KBM-7 (cell line): Measurements from ENCODE around the gene TNFRSF1B.
A peak's percentile ranks its signal among the peaks of the same experiment; 100 is the strongest.

Experiments used
- DNase-seq: peaks from one replicate; pipeline ENCODE4 v3.0.0-alpha.2; 2015
- in situ Hi-C: fragments of 300-500 bp; cut with MboI; formaldehyde crosslinking; loops from 2 replicates; pipeline ENCODE4 v1.14.3; 2020; ENCODE audit warnings: low sequenced_read_pairs, low pct_unique_long_range_greater_than_20kb, mixed read lengths

TNFRSF1B gene

DNA sequence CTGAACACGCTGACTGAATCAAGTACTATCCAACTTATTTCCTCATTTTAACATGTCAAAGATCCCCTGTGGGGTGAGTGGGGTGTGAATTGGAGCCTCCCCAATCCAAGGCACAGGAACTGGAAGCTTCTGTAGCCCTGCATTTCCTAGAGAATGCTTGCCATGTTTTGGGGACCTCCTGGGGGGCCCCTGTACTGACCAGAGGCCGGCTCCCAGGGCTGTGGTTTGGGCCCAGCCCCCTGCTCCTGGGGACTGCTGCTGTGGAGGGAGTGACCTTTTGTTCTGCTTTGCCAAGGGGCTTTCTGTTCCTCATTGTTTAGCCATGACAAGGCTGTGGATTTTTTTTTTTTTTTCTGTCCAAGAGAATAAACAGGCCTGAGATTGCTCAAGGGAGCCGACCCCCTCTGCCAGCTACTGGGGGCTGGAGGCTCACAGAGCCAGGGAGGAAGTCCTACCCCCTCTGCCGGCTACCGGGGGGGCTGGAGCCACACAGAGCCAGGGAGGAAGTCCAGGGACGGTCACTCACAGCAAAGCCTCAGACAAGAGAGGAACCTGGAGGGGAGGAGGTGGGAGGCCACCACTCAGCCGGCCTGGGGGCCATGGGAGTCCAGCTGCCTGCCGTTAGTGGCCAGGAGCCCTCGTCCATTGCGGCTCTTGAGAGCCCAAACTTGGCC lies 17.4 kb downstream of the TNFRSF1B start:
- peak; percentile 89 for DNase-seq
- in situ Hi-C loops = no loop called here

DNA sequence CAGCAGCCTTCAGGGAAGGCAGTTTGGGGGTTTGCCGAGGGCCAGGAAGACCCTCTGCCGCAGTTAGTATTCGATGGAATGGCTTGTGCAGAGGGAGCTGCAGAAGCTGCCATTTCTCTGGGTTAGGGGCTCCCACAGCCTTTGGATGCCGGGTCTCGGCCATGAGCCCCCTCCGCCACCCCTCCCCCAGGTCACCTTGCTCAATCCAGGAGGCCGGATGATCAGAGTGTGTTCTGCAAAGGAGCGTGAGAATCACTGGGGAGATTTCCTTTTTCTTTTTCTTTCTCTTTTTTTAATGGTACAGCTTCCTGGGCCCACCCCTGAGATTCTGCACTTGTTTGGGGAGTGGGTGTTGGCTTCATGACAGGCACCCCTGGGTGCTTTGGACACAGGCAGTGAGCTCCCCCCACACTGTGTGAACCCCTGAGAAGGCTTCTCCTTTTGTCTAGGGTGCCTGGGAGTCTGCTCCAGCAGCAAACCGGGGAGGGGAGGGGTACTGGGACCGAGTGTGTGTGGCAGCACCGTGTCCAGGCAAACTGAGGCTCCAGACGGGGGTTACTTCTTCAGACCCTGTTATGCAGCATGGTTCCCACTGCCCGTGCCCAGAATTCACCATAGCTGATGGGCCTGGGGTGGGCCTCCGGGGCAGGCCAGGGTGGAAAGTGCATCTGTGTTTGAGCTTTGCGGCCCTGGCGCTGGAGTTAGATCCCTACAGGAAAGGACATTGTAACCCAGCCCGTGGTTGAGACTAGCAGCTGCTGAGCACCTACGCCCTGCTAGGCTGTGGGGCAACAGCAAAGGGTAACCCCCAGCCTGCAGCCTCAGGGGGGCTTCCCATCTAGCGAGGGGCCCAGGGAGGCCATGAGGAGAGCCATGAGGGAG lies 18.5 kb downstream of the TNFRSF1B start:
- in situ Hi-C loops = no loop called here
- no peak for DNase-seq

DNA sequence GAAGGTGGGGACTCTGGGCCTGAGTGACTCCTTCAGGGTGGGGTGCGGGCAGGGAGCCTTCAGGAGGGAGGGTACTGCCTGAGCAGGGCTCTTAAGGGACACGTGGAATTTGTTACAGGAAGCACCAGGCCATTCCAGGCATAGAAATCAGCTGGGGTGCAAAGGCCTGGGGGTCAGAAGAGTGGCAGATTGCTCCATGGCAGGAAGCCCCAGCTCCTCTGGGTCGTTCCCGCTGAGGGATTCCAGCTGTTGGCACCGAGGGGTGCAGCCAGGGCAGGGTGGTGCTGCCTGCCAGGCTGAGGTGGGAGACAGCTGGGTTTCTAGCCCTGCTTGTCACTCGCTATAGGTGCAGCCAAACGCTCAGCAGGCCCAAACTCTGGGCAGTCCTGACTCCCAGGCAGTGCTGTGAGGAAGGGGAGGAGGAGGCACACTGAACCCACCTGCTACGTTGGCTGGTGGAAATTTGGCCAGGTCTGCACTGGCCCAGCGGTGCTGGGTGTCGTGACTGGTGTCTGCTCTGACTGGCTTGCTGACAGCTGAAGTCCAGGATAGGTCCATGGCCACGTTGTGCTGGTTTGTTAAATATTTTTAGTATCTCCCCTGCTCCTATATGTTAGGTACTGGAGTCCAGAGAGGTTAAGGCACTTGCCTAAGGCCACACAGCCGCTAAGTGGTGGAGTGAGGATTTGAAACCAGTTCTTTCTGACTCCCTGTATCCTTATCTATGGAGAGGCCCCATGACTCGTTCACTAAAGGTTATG lies 19.3 kb downstream of the TNFRSF1B start:
- in situ Hi-C loops = no loop called here
- DNase-seq = no peak

DNA sequence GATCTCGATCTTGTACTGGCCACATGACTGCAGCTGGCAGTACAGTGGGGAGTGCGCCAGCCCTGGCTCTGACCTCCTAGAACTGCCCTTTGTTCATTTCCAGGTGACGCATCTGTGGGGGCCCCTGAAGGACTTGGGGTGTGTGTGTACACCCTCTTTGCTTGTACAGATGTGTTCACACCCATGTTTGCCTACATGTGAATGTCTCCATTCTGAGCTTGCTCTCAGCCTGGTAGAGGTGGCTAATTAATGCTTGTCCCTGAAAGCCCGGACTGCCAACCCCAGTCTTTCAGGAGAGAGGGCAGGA lies 19.8 kb downstream of the TNFRSF1B start:
- in situ Hi-C loops = no loop called here
- DNase-seq = no peak

DNA sequence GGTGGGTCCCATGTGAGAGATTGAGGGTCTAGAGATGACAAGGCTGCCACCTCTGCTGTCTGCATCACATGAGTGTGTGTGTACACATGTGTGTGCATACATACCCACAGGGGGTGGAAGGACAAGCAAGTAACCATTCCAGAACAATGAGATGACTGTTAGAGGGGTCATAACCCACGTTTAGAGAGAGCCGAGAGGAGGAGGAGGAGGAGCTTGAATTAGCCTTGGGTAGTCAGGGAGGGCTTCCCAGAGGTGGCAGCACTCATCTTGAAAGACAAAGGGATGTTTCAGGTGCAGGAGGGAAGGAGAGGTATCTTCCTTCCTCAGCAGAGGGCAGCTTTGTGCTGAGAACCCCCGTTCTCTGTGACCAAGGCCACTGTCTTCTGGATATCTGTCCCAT lies 21.3 kb downstream of the TNFRSF1B start:
- DNase-seq = no peak
- in situ Hi-C loops = no loop called here

DNA sequence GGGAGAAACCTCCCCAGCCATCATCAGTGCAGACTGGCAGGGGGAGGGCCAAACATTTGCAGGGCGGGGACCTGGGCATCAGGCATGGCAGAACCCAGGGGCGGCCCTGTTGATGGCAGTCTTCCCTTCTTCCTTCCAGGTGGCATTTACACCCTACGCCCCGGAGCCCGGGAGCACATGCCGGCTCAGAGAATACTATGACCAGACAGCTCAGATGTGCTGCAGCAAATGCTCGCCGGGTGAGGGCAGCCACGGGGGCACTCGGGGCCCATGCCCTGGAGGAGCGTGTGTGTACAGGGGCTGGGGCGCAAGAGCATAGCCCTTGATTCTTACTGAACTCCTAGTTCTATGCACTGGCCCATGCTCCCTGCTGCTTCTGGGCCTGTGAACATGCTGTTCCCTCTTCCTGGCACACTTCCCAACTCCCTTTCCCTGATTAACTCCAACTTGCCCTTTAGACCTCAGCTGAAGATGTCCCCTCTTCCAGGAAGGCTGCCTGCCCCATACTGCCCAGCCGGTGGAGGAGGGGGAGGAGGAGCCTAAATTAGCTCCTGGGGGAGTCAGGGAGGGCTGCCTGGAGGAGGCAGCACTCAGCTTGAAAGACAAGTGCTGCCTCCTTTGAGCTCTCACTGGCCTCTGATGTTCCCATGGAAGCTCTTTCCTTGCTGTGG lies 22.0 kb downstream of the TNFRSF1B start:
- no peak for DNase-seq
- in situ Hi-C loops = no loop called here

DNA sequence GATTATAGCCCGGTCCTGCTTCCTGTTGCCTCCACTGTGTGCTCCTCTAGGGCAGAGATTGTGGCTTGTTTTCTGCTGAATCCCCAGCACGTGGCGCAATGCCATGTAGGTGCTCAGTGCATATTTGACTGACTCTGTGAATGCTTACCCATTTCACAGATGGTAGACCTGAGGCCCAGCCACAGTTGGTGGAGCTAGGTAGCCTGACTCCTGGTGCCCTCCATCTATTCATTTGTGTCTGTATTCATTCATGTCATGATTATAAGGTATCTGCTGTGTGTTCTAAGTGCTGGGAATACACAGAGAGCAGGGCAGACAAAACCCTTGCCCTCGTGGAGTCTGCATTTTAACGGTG lies 22.5 kb downstream of the TNFRSF1B start:
- in situ Hi-C loops = no loop called here
- no peak for DNase-seq

DNA sequence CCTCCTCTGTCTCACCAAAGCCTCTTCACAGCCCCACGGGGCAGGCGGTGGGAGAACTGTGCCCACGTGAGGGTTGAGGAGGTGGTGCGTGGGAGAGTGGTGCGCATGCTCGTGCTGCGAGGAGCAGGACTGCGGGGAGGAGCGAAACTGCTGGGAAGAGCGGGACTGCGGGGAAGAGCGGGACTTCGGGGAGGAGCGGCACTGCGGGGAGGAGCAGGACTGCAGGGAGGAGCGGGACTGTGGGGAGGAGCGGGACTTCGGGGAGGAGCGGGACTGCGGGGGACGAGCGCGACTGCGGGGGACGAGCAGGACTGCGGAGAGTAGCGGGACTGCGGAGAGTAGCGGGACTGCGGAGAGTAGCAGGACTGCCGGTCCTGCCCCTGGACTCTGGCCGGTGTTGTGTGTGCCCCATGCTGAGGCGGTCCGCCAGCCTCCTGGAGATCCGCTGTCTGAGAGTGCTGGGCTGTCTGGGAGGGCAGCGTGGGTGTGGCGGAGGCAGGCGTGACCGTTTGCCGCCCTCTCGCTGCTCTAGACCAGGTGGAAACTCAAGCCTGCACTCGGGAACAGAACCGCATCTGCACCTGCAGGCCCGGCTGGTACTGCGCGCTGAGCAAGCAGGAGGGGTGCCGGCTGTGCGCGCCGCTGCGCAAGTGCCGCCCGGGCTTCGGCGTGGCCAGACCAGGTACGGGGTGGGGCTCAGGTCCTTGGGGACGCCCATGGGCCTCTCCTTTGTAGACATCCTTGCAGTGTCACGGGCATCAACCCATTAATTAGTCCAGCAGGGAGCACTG lies 24.6 kb downstream of the TNFRSF1B start:
- in situ Hi-C loops = no loop called here
- no peak for DNase-seq

DNA sequence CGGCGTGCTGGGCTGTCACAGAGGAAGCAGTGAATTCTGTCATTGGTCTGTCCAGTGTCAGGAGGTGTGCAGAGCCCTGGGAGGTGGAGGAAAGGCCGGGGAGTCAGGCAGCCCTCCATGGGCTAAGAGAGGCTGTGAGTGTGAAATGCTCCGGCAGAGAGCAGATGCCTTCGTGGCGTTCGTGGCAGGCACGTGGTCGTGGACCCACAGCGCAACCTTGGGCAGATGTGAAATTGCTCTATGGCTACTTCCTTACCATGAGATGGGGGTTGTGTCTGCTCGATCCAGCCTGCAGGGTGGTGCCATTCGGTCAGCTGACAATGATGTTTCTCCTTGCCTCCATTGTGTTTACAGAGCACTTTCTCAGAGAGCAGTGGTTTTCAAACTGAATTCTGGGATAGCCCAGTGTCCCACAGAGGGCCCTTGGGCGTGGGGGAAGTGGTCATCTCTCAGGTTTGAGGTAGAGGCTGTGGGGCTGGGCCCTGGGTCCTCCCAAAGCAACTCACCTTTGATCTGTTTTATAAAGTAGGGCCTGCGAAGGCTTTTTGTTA lies 27.9 kb downstream of the TNFRSF1B start:
- no peak for DNase-seq
- in situ Hi-C loops = no loop called here

DNA sequence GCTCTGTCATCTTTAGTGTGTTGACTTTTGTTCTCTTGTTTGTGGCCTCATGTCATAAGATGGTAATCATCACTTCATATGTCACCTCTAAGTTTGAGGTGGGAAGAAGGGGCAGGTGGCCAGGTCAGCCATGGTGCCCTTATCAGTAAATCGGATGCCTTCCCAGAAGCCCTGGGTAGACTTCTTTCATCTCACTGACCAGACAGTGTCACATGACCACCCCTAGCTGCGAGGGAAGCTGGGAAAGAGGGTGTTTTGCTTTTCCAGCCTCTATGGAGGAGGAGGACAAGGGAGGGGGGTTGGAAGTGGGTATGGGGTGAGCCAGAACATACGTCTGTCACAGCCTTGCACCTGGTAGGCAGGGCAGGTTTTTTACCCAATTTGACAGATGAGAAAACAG lies 28.6 kb downstream of the TNFRSF1B start:
- DNase-seq = no peak

DNA sequence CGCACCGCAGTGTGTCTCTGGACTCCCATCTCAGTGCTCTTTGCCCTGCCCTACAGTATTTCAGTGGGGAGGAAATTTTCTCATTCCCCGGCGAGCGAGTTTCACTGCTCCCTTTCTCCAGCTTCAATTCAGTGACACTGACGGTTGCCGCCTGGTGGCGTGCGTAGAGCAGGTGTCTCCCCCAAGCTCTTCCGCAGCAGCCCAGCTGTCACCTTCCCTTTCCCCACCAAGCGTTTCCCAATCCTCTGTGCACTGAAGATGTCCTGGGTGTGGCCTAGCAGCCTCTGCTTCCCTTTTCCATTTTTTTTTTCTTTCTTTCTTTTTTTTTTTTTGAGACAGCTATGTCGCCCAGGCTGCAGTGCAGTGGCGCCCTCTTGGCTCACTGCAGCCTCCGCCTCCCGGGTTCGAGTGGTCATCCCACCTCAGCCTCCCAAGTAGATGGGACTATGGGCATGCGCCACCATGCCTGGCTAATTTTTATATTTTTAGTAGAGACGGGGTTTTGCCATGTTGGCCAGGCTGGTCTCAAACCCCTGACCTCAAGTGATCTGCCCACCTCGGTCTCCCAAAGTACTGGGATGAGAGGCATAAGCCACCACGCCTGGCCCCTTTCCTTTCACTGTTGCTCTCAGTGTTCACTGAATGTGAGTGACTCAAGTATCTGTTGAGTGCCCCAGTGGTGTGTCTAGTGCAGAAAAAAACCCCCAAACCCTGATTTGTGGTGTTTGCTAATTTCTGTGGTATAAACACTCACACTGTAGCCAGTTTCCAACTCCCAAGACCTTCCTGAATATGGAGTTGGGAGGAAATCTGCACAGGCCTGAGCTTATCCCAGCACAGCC lies 30.1 kb downstream of the TNFRSF1B start:
- in situ Hi-C loops = no loop called here
- peak; percentile 94 for DNase-seq

More for the DNA sequence above, 28.6 kb downstream of the TNFRSF1B start:
- in situ Hi-C loops = no loop called here

DNA sequence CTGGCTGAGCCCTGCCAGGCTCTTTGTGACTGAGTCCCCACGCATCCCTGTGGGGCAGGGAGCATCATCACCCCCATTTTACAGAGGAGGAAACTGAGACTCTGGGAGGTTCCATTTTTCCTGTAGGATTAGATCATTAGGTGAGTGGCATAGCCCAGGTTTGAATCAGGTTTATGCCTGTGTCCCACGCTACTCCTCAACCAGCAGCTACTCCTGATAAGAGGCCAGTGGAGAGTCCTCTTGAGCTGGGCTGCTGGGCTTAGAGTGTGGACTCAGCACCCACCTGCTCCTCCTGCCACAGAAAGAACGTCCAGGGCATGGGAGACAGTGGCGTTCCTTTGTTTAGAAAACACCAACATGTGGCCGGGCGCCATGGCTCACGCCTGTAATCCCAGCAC lies 30.7 kb downstream of the TNFRSF1B start:
- in situ Hi-C loops = no loop called here
- DNase-seq = no peak

DNA sequence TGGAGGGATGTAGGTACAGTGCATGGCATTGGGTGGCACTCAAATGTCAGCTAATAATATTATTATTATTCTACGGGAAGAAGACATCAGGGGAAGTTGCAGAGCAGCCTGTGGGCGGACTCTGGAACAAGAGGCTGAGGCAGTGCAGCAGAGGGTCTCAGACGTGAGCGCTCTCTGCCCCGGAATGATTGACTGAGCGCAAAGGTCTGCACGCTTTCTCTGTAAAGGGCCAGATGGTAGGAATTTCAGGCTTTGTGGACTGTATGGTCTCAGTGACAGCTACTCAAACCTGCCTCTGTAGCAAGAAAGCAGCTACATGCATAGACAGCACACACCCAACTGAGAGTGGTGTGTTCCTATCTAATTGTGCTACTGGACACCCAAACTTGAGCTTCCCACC lies 33.4 kb downstream of the TNFRSF1B start:
- DNase-seq = no peak
- in situ Hi-C loops = no loop called here

DNA sequence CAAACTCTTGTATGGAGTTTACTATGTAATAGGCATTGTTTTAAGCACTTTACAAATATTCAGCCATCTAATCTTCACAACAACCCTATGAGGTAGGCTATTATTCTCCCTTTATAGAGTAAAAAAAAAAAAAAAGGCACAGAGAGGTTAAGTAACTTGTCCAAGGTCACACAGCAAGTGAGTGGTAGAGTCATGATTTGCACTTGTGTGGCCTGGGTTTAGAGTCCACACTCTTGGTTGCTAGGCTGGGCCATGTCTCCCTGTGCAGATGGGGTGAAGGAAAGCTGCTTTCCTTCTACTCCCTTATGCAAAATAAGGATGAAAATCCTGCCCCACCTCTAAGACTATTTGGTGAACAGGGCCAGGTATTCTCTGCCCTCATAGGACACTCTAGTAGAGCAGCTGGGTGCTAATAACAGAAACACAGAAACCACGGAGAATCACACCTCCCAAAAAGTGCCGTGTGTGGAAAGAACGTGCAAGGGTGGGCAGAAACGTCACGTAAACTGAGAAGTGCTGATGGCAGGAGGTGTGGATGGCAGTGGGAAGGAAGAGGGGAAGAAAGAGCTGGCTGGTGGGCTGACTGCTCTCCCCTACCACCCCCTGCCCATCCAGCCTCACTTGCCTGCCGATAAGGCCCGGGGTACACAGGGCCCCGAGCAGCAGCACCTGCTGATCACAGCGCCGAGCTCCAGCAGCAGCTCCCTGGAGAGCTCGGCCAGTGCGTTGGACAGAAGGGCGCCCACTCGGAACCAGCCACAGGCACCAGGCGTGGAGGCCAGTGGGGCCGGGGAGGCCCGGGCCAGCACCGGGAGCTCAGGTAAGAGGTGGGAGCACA lies 34.8 kb downstream of the TNFRSF1B start:
- DNase-seq = no peak
- in situ Hi-C loops = no loop called here

DNA sequence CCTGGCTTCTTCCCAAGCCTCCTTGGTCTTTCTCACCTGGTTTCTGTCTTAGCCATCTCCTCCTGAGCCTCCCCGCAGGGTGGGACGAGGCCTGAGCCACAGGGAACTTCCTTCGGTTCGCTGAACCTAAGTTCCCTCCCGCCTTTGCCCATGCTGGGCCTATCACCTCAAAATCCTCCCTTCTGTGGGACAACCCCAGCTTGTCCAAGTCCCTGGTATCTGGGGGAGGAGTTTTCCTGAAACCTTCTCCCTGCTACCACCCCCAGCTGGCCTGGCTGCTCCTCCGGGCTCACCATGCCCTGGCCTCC lies 35.4 kb downstream of the TNFRSF1B start:
- no peak for DNase-seq
- in situ Hi-C loops = no loop called here

DNA sequence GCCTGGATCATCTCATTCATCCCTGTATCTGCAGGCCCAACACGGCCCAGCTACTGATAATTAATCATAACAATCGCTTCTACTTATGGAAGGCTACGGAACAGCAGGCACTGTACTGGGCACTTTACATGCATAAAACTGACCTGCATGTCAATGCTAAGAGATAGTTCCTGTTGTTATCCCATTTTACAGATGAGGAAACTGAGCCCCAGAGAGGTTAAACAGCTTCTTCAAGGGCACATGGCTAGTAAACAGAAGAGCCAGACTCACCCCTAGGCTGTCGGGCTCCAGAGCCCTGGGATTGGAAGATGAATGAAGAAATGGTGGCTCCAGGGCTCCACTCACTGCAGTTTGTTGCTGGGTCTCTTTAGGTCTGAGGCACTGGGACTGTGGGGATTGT lies 35.8 kb downstream of the TNFRSF1B start:
- in situ Hi-C loops = no loop called here
- no peak for DNase-seq
